ENCODE data around the gene PIK3R4. TPM values are rescaled to one million over a fixed set of nuclear protein-coding genes. Genes with fewer than 3 reads are reported as not detected.

Gene PIK3R4
- total and polyA plus RNA-seq, 3 experiments from 2014 or later: 20.8 to 34.8 (median 32.0) TPM

DNA sequence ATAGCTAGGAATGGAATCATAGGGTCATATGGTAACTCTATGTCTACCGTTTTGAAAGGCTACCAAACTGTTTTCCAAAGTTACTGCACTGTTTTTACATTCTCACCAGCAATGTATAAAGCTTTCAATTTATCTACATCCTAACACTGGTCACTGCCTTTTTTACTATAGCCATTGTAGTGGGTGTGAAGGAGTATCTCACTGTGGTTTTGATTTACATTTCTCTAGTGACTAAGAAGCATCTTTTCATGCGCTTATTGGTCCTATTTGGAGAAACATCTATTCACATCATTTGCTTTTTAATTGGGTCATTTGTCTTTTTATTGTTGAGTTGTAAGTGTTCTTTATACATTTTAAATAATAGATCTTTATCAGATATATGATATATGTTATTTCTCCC, 53.3 kb downstream of the PIK3R4 start:
- CTCF ChIA-PET: no interaction called here

DNA sequence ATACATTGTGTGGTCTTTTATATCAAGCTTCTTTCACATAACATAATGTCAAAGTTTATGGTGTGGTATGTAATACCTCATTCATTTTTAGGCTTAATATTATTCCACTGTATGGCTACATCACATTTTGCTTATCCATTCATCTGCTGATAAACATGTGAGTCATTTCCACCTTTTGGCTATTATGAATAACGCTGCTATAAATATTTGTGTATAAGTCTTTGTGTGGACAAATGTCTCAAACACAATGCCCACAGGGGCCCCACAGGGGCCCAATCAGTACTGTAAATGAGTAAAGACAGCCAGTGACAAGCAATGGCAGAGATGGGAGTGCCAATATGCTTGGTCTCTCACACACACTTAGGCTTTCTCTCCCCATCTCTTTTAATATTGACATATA, 54.2 kb downstream of the PIK3R4 start:
- Mint-ChIP-seq H3K4me3 (no peak overlapping the region), H3K27me3 (no peaks in the 10 kb centered on the region), H3K36me3 (peaks cover 24 to 72% (median 28%) of the 10 kb centered on the region in 3 donors), H3K9me3 (no peaks in the 10 kb centered on the region), H3K27ac (peak overlapping the region in 1 of 8 donors; percentile 80), H3K4me1 (no peaks in the 10 kb centered on the region)
- POLR2A ChIA-PET: no interaction called here
- H3K36me3 ChIP-seq (ENCODE audit: insufficient read depth, low read length): no peaks in the 10 kb centered on the region
- CTCF ChIA-PET: no interaction called here
- DNase-seq: no peak
- H3K4me1 ChIP-seq (ENCODE audit: insufficient read depth, low read length): no peaks in the 10 kb centered on the region
- H3K9me3 ChIP-seq (ENCODE audit: low read length): no peaks in the 10 kb centered on the region
- H3K27me3 ChIP-seq (ENCODE audit: insufficient read depth, low read length, poor library complexity, severe bottlenecking): no peaks in the 10 kb centered on the region
- no peak overlapping the region for H3K4me3 ChIP-seq (ENCODE audit: low read length)
- no peak overlapping the region for H3K27ac ChIP-seq (ENCODE audit: low read depth, low read length)

More for the DNA sequence above, 53.3 kb downstream of the PIK3R4 start:
- H3K36me3 Mint-ChIP-seq: peaks cover 27 to 72% (median 30%) of the 10 kb centered on the region in 3 donors
- H3K27me3 Mint-ChIP-seq: no peaks in the 10 kb centered on the region
- no peaks in the 10 kb centered on the region for H3K4me1 Mint-ChIP-seq
- no peak overlapping the region for H3K4me3 Mint-ChIP-seq
- no peak overlapping the region for H3K27ac ChIP-seq (ENCODE audit: low read depth, low read length)
- H3K4me3 ChIP-seq (ENCODE audit: low read length): no peak overlapping the region
- POLR2A ChIA-PET: no interaction called here
- no peaks in the 10 kb centered on the region for H3K4me1 ChIP-seq (ENCODE audit: insufficient read depth, low read length)
- H3K27me3 ChIP-seq (ENCODE audit: insufficient read depth, low read length, poor library complexity, severe bottlenecking): no peaks in the 10 kb centered on the region
- no peaks in the 10 kb centered on the region for H3K9me3 ChIP-seq (ENCODE audit: low read length)
- no peak overlapping the region for H3K27ac Mint-ChIP-seq
- no peak for DNase-seq
- no peaks in the 10 kb centered on the region for H3K9me3 Mint-ChIP-seq
- H3K36me3 ChIP-seq (ENCODE audit: insufficient read depth, low read length): no peaks in the 10 kb centered on the region

DNA sequence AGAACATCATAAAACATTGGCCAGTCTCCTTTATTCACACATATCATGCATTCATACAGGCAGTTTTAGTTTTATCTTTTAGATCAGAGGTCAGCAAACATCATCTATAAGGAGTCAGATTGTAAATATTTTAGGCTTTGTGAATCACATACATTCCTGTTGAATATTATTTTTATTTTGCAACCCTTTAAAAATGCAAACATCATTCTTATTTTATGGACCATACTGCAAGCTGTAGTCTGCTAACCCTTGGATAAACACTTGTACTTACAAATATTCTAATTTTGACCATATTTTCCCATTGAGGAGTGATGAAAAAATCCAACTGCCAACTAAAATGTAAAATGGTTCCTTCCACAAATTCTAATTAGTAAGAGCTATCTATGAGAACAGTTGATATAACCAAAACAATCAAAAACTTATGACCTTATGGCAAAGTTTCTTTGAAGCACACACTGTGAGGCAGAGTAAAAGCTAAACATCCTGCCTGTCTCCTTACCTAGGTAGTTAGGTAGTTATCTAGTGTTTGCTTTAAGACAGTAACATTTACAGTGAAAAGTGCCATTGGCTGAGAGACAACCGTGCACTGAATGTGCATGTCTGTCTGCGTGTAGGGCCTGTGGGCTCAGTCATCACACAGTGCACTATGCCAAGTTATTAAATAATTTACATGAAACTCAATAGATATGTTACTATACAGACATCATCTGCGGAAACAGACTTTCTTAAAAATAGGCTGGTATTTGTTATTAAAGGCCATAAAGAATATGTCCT, 57.7 kb downstream of the PIK3R4 start:
- no peaks in the 10 kb centered on the region for H3K9me3 Mint-ChIP-seq
- no peaks in the 10 kb centered on the region for H3K36me3 ChIP-seq (ENCODE audit: insufficient read depth, low read length)
- no peak overlapping the region for H3K4me3 ChIP-seq (ENCODE audit: low read length)
- no peak overlapping the region for H3K4me3 Mint-ChIP-seq
- no peaks in the 10 kb centered on the region for H3K9me3 ChIP-seq (ENCODE audit: low read length)
- H3K27ac ChIP-seq (ENCODE audit: low read depth, low read length): no peak overlapping the region
- DNase-seq: no peak
- H3K4me1 ChIP-seq (ENCODE audit: insufficient read depth, low read length): no peaks in the 10 kb centered on the region
- H3K27ac Mint-ChIP-seq: no peak overlapping the region
- H3K27me3 Mint-ChIP-seq: no peaks in the 10 kb centered on the region
- no peaks in the 10 kb centered on the region for H3K4me1 Mint-ChIP-seq
- ChIA-PET CTCF (no interaction called here), POLR2A (no interaction called here)
- H3K27me3 ChIP-seq (ENCODE audit: insufficient read depth, low read length, poor library complexity, severe bottlenecking): no peaks in the 10 kb centered on the region
- peaks cover 9 to 80% (median 23%) of the 10 kb centered on the region in 3 donors for H3K36me3 Mint-ChIP-seq

DNA sequence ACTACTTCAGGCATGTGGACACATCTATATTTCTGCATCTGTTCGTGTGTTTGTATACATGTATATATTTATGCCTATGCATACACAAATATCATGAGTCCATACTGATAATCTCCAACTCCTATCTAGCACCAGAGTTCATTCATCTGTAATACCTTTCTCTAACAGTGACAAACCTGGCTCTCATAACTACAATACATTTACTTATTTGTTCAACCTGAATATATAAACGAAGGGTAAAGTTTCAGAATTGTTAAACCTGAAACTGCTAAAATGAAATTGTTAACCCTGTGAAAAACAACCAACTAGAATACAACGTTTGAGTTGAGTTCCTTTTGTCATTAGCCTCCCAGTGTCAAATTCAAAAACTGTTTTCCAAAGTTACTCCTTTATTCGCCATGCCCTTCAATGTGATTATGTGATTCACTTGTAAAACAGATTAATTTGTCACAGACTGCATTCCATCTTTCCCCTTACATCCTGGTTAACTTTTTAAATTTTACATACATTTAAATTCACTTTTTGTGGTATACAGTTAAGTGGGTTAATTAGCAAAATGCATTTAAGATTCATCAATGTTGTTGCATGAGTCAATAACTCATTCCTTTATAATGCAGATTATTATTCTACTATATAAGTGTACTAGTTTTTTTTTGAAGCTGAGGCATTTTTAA, 58.5 kb downstream of the PIK3R4 start:
- Mint-ChIP-seq H3K36me3 (peaks cover 15 to 84% (median 27%) of the 10 kb centered on the region in 3 donors), H3K4me3 (no peak overlapping the region), H3K27ac (no peak overlapping the region), H3K27me3 (no peaks in the 10 kb centered on the region), H3K9me3 (no peaks in the 10 kb centered on the region), H3K4me1 (no peaks in the 10 kb centered on the region)
- H3K27ac ChIP-seq (ENCODE audit: low read depth, low read length): no peak overlapping the region
- ChIA-PET CTCF (no interaction called here), POLR2A (no interaction called here)
- H3K27me3 ChIP-seq (ENCODE audit: insufficient read depth, low read length, poor library complexity, severe bottlenecking): no peaks in the 10 kb centered on the region
- H3K4me1 ChIP-seq (ENCODE audit: insufficient read depth, low read length): no peaks in the 10 kb centered on the region
- H3K9me3 ChIP-seq (ENCODE audit: low read length): no peaks in the 10 kb centered on the region
- no peak overlapping the region for H3K4me3 ChIP-seq (ENCODE audit: low read length)
- peaks cover 4% of the 10 kb centered on the region for H3K36me3 ChIP-seq (ENCODE audit: insufficient read depth, low read length)
- no peak for DNase-seq

DNA sequence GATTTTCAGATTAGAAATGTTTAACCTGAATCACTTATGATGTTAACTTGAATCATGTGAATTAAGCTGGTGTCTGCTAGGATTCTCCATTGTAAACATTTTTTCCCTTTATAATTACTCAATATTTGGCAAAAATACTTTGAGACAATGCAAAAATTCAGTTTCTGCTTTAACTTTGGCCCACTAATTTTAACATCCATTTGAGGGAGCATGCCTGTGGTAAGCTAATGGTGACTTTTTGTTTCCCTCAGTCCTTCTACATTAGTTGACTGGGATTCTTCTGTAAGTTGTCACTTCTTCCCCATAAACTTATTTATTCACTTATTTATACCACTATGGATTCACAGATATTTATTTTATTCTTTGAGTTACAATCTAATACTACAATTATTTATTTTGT, 59.3 kb downstream of the PIK3R4 start:
- H3K36me3 Mint-ChIP-seq: peaks cover 21 to 88% (median 32%) of the 10 kb centered on the region in 3 donors
- no peaks in the 10 kb centered on the region for H3K9me3 Mint-ChIP-seq
- H3K4me1 Mint-ChIP-seq: no peaks in the 10 kb centered on the region
- no peak overlapping the region for H3K27ac Mint-ChIP-seq
- H3K4me3 Mint-ChIP-seq: no peak overlapping the region
- no peak overlapping the region for H3K4me3 ChIP-seq (ENCODE audit: low read length)
- ChIA-PET POLR2A (no interaction called here), CTCF (no interaction called here)
- H3K36me3 ChIP-seq (ENCODE audit: insufficient read depth, low read length): peaks cover 10% of the 10 kb centered on the region
- H3K27ac ChIP-seq (ENCODE audit: low read depth, low read length): no peak overlapping the region
- H3K27me3 Mint-ChIP-seq: no peaks in the 10 kb centered on the region
- no peak for DNase-seq
- H3K9me3 ChIP-seq (ENCODE audit: low read length): no peaks in the 10 kb centered on the region
- H3K27me3 ChIP-seq (ENCODE audit: insufficient read depth, low read length, poor library complexity, severe bottlenecking): no peaks in the 10 kb centered on the region
- no peaks in the 10 kb centered on the region for H3K4me1 ChIP-seq (ENCODE audit: insufficient read depth, low read length)

DNA sequence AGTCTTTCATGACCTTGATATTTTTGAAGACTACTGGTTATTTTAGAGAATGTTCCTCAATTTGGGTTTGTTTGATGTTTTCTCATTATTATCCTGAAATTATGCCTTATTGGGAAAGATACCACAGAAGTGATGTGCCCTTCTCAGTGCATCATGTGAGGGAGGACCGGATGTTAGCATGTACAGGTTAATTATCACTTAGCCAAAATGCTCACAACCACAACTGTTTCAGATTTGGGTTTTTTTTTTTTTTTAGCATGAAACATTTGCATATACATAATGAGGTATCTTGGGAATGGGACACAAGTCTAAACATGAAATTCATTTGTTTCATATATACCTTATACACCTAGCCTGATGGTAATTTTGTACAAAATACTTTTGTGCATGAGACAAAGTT, 59.8 kb downstream of the PIK3R4 start:
- no peak overlapping the region for H3K4me3 ChIP-seq (ENCODE audit: low read length)
- Mint-ChIP-seq H3K27me3 (no peaks in the 10 kb centered on the region), H3K36me3 (peaks cover 21 to 91% (median 34%) of the 10 kb centered on the region in 3 donors), H3K4me3 (no peak overlapping the region), H3K4me1 (no peaks in the 10 kb centered on the region), H3K27ac (peak overlapping the region in 1 of 8 donors; percentile 66), H3K9me3 (no peaks in the 10 kb centered on the region)
- H3K9me3 ChIP-seq (ENCODE audit: low read length): no peaks in the 10 kb centered on the region
- H3K27me3 ChIP-seq (ENCODE audit: insufficient read depth, low read length, poor library complexity, severe bottlenecking): no peaks in the 10 kb centered on the region
- no peak overlapping the region for H3K27ac ChIP-seq (ENCODE audit: low read depth, low read length)
- H3K4me1 ChIP-seq (ENCODE audit: insufficient read depth, low read length): no peaks in the 10 kb centered on the region
- ChIA-PET POLR2A (no interaction called here), CTCF (interaction anchor here (0.7 kb wide), 1 partner anchor 11 kb away, joined by 3 read pairs; no protein-coding TSS in a partner anchor)
- H3K36me3 ChIP-seq (ENCODE audit: insufficient read depth, low read length): peaks cover 15% of the 10 kb centered on the region
- DNase-seq: no peak

DNA sequence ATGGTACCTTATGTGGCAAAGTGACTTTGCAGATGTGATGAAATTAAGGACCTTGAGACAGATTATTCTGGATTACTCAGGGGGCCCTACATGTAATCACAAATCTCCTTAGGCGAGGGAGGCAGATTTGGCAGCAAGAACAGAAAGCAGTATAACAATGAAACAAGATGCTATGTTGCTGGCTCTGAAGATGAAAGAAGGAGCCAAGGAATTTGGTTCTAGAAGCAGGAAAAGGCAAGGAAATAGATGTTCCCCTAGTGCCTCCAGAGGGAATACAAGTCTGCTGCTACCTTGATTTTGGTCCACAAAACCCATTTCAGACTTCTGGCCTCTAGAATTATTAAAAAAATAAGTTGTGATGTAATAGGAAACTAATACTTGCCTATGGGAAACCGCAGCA, 64.5 kb downstream of the PIK3R4 start:
- ChIA-PET CTCF (no interaction called here), POLR2A (no interaction called here)
- H3K27ac Mint-ChIP-seq: no peak overlapping the region
- no peak for DNase-seq
- Histone ChIP-seq H3K4me1 (ENCODE audit: insufficient read depth, low read length) (no peaks in the 10 kb centered on the region), H3K27me3 (ENCODE audit: insufficient read depth, low read length, poor library complexity, severe bottlenecking) (no peaks in the 10 kb centered on the region), H3K36me3 (ENCODE audit: insufficient read depth, low read length) (peaks cover 29% of the 10 kb centered on the region), H3K27ac (ENCODE audit: low read depth, low read length) (no peak overlapping the region), H3K9me3 (ENCODE audit: low read length) (no peaks in the 10 kb centered on the region), H3K4me3 (ENCODE audit: low read length) (no peak overlapping the region)
- no peak overlapping the region for H3K4me3 Mint-ChIP-seq
- H3K27me3 Mint-ChIP-seq: no peaks in the 10 kb centered on the region
- peaks cover 13 to 94% (median 35%) of the 10 kb centered on the region in 3 donors for H3K36me3 Mint-ChIP-seq
- H3K9me3 Mint-ChIP-seq: no peaks in the 10 kb centered on the region
- H3K4me1 Mint-ChIP-seq: no peaks in the 10 kb centered on the region

DNA sequence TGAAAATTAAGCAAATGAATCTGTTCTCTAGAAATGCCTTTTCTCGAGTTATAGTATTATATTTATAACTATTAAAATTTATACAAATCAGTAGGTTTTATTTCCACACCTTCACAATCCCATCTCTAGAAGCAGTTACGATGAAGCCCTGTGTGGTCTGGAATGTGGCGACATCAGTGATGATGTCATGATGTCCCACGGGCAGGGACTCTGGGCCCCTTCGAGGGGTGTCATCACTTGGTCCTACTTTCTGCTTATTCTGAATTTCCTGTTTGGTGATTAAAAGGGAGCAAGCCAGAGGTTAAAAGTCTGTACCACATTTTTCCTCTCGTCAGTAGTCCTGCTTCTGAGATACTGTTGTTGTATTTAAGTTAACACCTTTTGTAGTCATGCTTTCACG, 67.4 kb downstream of the PIK3R4 start:
- Mint-ChIP-seq H3K4me1 (no peaks in the 10 kb centered on the region), H3K36me3 (peaks cover 18 to 92% (median 44%) of the 10 kb centered on the region in 3 donors), H3K27me3 (no peaks in the 10 kb centered on the region), H3K4me3 (no peak overlapping the region), H3K9me3 (no peaks in the 10 kb centered on the region), H3K27ac (no peak overlapping the region)
- peaks cover 29% of the 10 kb centered on the region for H3K36me3 ChIP-seq (ENCODE audit: insufficient read depth, low read length)
- ChIA-PET CTCF (no interaction called here), POLR2A (no interaction called here)
- H3K4me3 ChIP-seq (ENCODE audit: low read length): no peak overlapping the region
- H3K4me1 ChIP-seq (ENCODE audit: insufficient read depth, low read length): no peaks in the 10 kb centered on the region
- H3K27me3 ChIP-seq (ENCODE audit: insufficient read depth, low read length, poor library complexity, severe bottlenecking): no peaks in the 10 kb centered on the region
- no peak overlapping the region for H3K27ac ChIP-seq (ENCODE audit: low read depth, low read length)
- no peak for DNase-seq
- no peaks in the 10 kb centered on the region for H3K9me3 ChIP-seq (ENCODE audit: low read length)
